GOT3 (cell line): ENCODE data around the gene ACVR2B.

ENCODE experiments used
- DNase-seq: peaks from one replicate; lab custom pipeline; 2025; ENCODE audit warnings: mixed read lengths; lab: John Stamatoyannopoulos, UW

ACVR2B gene

DNA sequence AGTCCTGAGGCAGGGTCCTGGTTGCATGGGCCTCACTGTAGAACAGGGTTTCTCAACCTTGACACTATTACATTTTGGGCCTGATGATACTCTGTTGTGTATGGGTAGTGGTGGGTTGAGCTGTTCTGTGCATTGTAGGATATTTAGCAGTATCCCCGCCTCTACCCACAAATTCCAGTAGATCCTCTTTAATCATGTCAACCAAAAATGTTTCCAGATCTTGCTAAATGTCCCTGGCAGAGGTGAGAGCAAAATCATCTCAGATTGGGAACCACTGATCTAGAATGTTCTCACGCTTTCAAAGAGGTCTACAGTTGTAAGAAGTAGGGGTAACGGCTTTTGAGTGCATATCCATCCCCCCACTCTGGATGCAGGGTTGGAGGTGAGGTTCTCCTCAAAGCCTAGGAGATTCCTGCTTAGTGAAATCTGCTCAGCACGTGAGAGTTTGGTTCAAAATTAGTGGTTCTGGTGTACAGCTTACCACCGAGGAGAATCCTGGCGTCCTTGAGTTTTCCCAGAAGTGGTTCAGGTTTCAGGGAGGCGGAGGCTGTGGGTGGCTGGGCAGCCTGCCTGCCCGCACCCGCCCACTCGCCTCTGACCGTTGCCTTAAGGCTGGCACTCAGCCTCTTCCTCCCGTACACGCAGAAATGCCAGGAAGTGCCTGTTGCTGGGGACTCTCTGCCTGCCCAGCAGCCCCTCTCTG, 5.3 kb downstream of the ACVR2B start:
- DNase-seq: no peak

- no peak for DNase-seq
Measured at GRCh38 chr3:38459499-38460048, 5.9 kb downstream of the ACVR2B start.

DNA sequence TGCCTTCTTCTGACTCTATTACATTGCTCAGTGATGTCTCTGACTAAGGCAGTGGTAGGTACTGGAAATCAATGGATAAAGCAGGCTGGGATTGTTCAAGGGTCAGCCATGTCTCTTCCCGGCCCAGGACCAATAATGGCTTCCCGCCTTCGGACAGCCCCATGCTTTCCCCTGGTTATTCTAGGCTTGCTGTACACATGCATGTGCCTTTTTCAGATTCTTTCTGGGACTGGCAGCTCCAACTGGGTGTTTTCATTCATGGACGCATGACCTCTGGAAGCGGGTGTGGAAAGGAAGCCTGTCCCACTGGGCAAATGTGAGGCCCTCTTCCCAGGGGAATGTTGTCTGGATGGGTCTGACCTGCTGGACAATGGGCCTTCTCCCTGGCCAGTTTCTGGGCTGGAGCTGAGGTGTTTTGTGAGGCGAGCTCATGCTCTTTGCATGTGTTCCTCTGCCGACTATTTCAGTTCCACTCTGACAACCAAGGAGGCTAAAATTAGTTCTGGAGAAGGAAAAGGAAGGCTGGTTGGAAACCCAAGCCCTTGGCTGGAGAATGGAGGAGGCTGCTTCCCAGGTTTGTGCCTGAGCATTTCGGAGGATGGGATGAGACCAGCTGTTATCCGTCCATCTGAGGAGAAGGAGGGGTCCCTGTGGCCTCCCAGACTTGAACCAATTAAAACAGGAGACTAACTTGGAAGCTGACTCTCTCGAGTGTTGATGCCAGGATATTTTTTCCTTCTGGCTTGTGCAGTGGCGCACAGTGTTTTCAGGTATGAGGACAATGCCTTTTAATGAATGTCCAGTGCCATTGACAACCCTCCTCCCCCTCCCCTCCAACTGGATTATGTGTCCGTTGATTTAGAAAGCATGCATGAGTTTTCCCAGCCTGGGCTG, 6.9 kb downstream of the ACVR2B start:
- no peak for DNase-seq

DNA sequence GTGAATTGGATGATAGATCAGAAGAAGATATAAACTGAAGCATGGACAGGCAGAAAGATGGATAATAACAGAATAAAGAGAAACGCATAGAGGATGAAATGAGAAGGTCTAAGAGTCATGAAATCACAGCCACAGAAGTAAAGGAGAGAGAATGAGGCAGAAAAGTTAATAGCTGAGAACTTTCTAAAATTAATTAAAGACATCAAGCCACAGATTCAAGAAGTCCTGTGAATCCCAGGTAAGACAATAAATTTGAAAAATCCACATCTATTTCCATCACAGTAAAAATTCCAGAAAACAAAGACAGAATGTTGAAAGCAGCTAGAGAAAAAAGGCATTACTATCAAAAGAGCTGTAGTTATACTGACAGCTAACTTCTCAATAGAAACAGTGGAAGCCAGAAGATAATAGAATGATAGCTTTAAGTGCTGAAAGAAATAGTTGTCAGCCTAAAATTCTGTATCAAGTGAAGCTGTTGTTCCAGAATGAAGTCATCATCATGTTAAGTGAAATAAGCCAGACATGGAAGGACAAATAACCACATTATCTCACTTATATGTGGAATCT, 12.0 kb downstream of the ACVR2B start:
- no peak for DNase-seq

GRCh38 chr3:38468765-38469164, 15.1 kb downstream of the ACVR2B start:
- no peak for DNase-seq

- DNase-seq: no peak
Measured at GRCh38 chr3:38469852-38470251, 16.2 kb downstream of the ACVR2B start.

- no peak for DNase-seq
Measured at GRCh38 chr3:38471260-38471857, 17.7 kb downstream of the ACVR2B start.

- no peak for DNase-seq
Measured at GRCh38 chr3:38472342-38472741, 18.7 kb downstream of the ACVR2B start.

DNA sequence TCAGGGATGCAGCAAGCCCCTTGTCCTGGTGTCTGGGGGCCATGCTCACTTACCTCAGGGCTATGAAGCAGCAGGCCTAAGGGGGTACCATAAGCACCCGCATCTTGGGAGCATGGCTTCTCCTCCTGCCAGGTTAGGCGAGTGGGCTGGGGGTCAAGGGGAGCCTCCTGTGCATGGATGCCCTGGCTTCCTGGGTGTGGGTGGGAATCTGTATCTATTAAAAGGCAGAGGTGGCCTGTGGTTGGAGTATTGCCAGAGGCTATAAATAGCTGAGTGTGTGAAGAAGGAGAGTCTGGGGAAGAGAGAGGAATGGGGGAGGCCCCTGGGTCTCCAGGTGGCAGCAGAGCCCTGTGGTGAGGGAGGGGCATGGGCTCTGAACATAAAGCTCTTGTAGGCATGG, 19.5 kb downstream of the ACVR2B start:
- DNase-seq: no peak

- no peak for DNase-seq
Measured at GRCh38 chr3:38474928-38475605, 21.4 kb downstream of the ACVR2B start.

- no peak for DNase-seq
Measured at GRCh38 chr3:38475716-38476115, 22.0 kb downstream of the ACVR2B start.

GRCh38 chr3:38476157-38476756, 22.6 kb downstream of the ACVR2B start:
- DNase-seq: no peak

GRCh38 chr3:38477057-38477820, 23.5 kb downstream of the ACVR2B start:
- DNase-seq: no peak

GRCh38 chr3:38477839-38478450, 24.3 kb downstream of the ACVR2B start:
- no peak for DNase-seq

- DNase-seq: no peak
Measured at GRCh38 chr3:38478901-38479300, 25.2 kb downstream of the ACVR2B start.

- peak; percentile 18 for DNase-seq
Measured at GRCh38 chr3:38479431-38480092, 25.9 kb downstream of the ACVR2B start.

DNA sequence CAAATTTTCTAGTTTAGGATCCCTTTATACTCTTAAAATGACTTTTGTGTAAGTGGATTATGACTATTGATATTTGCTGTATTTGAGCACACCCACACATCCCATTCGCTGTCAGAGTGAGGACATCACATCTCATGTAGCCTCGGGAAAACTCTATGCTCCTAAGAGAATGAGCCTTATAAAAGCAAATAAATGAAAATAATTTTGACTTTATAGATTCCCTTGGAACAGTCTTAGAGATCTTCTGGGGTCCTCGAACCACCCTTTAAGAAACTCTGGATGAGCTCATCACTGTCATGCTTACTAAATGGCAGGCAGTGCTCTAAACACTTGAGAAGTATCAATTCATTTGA, 26.4 kb downstream of the ACVR2B start:
- DNase-seq: no peak

DNA sequence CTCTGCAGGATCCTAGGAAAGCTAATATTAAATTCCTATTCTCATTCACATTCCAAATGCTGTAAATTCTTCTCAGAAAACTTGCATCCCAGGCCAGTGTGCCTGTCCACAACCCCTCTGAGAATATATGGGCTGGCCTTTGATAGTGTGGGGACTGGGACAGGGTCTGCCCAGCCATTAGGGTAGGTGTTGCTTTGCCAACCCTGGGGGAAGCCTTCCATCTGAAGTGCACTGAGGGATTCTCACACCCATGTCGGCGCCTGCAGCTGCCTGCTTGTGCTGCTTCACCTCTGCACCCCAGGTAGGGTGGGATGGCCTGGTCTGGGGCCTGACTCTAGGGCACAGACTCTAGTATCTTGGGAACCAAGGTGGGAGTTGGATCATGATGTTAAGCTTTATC, 27.2 kb downstream of the ACVR2B start:
- no peak for DNase-seq

DNA sequence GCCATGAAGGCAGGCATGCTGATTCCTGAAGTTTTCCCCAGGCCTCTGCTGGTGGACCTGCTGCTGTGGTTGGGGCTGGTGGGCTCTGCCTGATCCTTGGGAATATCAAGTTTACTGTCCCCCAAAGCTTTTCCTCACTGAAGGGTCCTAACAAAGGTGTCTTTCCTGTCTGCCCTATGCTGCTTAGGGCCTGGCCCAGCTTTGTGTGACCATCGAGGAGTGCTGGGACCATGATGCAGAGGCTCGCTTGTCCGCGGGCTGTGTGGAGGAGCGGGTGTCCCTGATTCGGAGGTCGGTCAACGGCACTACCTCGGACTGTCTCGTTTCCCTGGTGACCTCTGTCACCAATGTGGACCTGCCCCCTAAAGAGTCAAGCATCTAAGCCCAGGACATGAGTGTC, 29.3 kb downstream of the ACVR2B start:
- no peak for DNase-seq

DNA sequence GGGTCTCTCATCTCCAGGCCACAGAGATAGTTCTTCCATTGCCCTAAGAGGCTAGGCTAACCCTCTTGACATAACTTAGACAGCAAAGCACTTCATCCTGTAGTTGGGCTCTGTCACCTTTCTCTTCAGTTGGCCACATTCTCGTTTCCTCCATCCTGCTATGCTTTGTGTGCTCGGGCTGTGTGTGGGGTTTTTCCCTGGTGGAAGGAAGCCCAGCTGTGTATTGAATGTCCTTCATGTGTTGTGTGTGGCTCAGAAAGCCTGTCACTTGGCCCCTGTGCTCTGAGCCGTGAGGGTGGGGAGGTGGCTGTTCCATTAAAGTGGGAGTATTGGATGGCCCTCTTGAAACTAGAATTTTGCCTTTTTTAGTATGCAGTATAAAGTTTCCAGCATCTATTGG, 33.6 kb downstream of the ACVR2B start:
- no peak for DNase-seq
